ENCODE results near the gene SPATS2. TPM values are rescaled to one million over a fixed set of nuclear protein-coding genes. Genes with fewer than 3 reads are reported as not detected.

Gene SPATS2
- total RNA-seq (2022; extraction: Qiagen RNA extraction; ENCODE audit: low read depth) = 30.6 to 40.8 TPM (median 34.2 TPM) in 5 replicates

DNA sequence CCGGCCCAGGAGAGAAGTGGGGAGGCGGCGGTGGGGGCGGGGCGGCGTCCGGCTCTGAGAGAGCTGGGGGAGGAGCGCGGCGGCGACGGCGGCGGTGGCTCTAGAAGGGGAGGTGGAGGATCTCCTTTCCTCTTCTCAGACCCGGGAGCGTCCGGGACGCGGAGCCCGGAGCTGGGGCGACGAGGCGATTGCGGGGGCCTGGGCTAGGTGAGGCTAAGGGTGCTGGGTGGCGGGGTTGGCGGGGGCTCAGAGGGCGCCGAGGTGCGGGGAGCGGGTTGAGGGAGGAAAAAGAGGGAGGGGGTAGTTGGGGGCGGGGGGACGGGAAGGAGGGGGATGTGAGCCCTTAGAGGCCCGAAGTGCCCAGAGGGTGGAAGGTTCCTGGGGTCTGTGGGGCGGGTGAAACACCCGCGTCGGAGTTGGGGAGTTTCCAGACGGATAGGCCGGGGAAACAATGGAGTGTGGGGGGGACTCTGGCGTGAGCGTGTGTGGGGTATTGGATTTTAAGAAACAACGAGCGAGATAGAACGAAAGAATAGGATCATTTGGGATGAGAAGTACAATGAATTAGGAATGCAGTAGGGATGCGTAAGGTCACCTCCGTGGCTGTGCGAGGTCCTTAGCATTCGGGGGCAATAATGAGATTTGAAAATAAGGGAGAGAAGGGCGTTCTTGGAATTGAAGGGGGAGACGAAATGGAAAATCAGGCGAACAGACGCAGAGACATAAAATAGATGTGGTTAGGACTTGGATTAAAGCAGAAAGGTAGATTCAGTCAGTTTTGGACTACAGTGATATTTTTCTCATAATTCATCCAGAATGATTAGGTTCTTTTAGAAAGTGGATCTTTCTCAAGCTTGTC lies at the start of gene SPATS2:
Gene SPATS2 (plus strand): TSS at position 82 of the 859 bp plus-strand sequence. CDS start 93,551 bp downstream, outside the sequence.

DNA sequence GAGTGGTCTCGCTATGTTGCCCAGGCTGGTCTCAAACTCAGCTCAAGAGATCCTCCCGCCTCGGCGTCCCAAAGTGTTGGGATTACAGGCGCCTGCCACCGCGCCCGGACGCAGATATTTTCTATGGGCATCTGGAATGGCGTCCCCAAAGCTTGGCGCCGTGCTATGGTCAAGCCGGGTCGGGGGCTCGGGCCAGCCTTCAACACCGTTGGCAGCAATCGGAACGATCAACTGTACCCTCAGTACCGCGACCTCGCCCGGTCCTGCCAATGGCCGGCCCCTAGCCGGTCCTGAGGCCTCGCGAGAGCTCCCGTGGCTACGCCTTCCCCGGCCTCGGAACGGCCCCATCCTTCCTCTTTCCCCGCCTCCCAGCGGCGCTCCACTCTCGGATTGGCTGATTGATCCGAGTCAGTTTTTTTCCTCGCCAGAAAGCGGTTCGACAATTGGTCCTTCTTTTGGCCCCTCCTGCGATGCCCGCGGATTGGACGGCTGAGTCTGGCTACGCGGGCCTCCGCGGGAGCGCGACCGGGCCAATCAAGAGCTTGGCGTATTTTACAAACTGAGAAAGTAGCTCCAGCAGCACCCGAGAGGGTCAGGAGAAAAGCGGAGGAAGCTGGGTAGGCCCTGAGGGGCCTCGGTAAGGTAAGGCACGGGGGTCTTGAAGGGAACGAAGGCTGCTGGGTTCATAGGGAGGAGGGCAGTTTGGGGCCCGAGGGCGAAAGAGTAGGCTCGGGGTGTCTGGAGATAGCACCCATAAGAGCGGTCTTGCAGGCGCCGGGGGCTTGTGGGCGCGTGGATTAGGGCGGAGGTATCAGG lies 44.3 kb upstream of the SPATS2 start, which contains the start of gene TROAP:
Gene TROAP (plus strand): TSS at position 548 of the 816 bp plus-strand sequence. CDS start 354 bp downstream, outside the sequence.

DNA sequence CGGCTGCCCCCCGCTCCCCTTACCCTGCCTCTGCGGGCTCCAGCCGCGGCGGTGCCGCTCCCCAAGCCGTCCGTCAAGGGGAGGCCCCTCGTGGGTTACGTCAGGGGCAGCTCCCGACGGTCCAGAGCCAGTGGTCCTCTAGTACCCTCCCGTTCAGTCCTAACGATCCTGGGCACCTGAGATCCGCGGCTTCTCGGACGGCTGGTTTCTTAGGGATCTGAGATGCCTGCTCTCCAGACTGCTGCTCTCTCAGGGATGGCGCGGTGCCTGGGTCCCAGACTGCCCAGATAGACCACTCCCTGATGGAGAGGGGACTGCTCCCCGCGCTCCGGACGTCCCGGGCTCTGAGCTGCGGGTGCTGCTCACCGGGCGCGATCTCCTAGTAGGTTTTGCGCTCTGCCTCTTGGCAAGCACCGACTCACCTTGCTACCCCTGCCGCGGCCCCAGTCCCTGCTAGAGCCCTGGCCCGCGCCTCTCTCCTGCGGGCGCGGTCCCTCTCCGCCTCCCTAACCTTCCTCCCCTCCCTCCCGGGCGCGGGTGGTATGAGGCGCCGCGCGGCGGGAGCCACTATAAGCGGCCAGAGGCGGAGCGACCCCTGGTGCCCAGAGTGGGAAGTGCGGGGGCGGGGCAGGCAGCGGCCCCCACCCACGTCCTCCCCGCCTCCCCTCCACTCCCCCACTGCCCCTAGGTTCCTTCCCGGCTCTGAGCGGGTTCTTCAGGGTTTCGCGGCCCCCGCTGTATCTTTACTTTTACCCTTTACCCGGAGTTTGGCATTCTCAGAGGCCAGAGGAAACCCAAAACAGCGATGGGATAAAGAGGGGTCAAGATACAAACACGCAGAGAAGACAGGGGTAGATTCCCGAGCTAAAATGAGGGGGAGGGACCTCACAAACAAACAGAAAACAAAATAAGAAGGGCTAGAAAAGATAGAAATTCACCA lies 30.3 kb upstream of the SPATS2 start, which contains the start of gene C1QL4:
Gene C1QL4 (minus strand): TSS at position 544 of the 940 bp plus-strand sequence. CDS start 711 bp downstream, outside the sequence.

DNA sequence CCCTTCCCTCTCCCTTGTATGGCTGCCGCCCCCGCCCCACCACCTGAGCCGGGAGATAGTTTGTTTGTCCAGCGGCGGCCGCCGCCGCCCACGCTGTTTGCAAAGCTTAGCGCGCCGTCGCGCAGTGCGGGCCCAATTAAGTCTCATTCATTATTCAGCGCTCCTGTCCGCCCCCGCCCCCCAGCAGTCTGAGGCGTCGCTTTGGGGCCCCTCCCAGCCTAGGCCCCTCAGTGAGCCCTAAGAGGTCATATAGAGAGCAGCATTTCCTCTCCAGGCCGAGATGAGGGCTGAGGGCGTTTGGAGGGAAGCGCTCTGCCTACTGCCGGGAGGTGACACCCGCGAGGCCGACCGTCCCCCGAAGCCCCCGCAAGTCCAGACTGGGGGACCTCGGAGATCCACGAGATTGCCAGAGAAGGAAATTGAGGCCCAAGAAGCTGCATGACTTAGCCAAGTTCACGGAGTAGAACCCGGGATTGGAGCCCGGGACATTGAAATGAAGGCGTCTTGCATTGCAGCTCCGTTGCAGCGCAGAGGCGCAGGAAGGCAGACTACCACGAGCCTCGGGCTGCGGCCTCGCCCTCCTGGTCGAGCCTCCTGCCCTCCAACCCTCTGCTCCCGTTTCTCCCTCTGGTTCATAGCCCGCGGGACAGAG lies 20.5 kb upstream of the SPATS2 start, which contains the start of gene DNAJC22:
Gene DNAJC22 (plus strand): TSS at position 230 of the 652 bp plus-strand sequence. CDS start 1,985 bp downstream, outside the sequence.

DNA sequence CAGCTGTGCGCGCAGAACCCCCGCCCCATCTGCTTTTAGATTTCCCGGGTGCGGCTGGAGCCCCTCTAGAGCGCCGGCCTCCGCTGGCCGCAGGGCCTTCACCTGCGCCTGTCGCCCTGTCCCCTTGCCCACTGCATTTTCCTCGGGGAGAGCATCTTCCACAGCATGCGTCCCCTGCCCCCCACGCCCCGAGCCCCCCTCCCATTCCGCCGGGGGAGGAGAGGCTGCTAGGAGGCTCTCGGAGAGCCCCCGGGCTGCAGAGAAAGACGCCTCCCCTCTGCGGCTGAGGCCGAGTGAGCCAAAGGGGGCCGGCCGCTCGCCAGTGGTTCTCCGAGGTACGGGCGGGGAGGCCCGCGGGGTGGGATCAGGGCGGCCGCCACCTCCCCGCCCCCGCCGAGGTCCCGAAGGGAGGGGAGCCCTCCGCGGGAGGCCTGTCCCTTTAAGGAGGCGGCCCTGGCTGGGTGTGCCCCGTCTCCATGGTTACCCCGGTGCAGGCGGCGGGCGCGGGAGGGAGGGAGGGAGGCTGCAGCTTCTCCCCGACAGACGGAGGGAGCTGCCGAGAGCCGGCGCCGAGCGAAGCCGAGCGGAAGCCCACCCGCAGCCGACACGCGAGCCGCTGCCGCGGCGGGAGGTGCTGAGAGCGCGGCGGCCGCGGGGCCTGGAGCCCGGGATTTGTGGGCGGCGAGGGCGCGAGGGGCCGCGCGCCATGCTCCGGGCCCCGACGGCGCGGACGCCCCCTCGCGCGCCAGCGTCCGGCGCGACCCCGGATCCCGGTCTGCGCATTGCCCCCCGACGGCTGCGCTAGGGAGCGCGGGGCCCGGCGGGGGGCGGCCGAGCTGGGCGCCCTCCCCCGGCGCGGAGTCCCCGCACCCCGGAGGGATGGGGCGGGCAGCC lies 171.5 kb downstream of the SPATS2 start, which contains the start of gene KCNH3:
Gene KCNH3 (plus strand): TSS at position 521 of the 894 bp plus-strand sequence. CDS start 387 bp downstream, outside the sequence.

DNA sequence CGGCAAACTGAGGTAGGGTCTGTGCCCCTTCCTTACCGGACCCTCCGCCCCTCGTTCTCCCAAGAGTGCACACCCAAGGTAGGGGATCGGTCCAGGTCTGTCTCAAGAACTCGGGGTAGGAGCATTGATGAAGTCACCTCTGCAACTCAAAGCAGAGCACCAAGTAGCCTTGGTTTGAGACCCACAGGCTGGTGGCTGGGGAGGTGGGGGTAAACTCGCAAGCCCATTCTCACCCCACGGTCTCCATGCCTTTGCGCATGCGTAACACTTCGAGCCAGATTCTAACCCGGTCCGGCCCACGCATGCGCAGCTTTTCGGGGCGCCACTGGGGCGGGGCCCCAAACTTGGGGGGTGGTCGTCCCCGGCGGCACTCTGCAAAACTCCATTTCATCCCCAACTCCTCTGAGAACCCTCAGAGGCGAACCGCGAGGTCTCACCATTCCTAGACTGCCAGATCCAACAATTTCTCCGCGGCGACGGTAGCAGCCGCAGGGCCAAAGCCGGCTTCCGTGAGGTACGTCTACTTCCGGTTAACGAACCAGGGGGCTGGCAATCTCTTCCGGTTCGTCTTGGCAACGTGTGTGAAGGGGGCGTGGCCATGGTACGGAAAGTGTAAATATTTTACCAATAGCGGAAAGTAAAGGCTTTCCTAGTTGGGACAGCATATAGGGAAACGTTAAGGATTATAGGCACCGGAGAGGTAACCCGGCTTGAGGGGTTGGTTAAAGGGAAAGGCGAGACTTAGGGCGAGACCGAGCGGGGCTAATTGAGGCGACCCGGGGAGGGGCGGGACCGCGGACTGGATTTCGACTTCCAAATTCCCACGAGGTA lies 200.6 kb downstream of the SPATS2 start, which contains the start of gene MCRS1:
Gene MCRS1 (minus strand): TSS at position 532 of the 831 bp plus-strand sequence. CDS start 1,411 bp downstream, outside the sequence.

Other genes starting within 250 kb of the SPATS2 start
- gene TUBA1B, start 236.1 kb upstream of the SPATS2 start, total RNA-seq (2022; extraction: Qiagen RNA extraction; ENCODE audit: low read depth) = 2,156 to 2,553 TPM (median 2,429 TPM) in 5 replicates
- gene TUBA1A, start 178.4 kb upstream of the SPATS2 start, total RNA-seq (2022; extraction: Qiagen RNA extraction; ENCODE audit: low read depth) = 169 to 204 TPM (median 193 TPM) in 5 replicates
- gene TUBA1C, start 102.4 kb upstream of the SPATS2 start, total RNA-seq (2022; extraction: Qiagen RNA extraction; ENCODE audit: low read depth) = 1,814 to 2,090 TPM (median 1,891 TPM) in 5 replicates
- gene PRPH, start 72.3 kb upstream of the SPATS2 start, total RNA-seq (2022; extraction: Qiagen RNA extraction; ENCODE audit: low read depth) = 0.77 to 1.6 TPM (median 1.1 TPM) in 5 replicates
- 78.1 to 121 TPM (median 84.3 TPM) in 5 replicates for gene TROAP, start 44.2 kb upstream of the SPATS2 start, total RNA-seq (2022; extraction: Qiagen RNA extraction; ENCODE audit: low read depth)
- 3.4 to 5.7 TPM (median 5.0 TPM) in 5 replicates for gene C1QL4, start 30.3 kb upstream of the SPATS2 start, total RNA-seq (2022; extraction: Qiagen RNA extraction; ENCODE audit: low read depth)
- gene DNAJC22, start 20.6 kb upstream of the SPATS2 start, total RNA-seq (2022; extraction: Qiagen RNA extraction; ENCODE audit: low read depth) = 19.2 to 24.7 TPM (median 20.0 TPM) in 5 replicates
- gene KCNH3, start 171.6 kb downstream of the SPATS2 start, total RNA-seq (2022; extraction: Qiagen RNA extraction; ENCODE audit: low read depth) = 2.4 to 3.0 TPM (median 2.9 TPM) in 5 replicates
- gene MCRS1, start 200.7 kb downstream of the SPATS2 start, total RNA-seq (2022; extraction: Qiagen RNA extraction; ENCODE audit: low read depth) = 63.9 to 69.1 TPM (median 67.7 TPM) in 5 replicates
- gene FAM186B, start 238.2 kb downstream of the SPATS2 start, total RNA-seq (2022; extraction: Qiagen RNA extraction; ENCODE audit: low read depth) = 0.08 to 0.15 TPM (median 0.11 TPM) in 5 replicates